GM18909 (cell line): ENCODE data around the gene CLPSL1.

Source experiments
- ATAC-seq: cut with Tn5 transposase; IDR thresholded peaks from one replicate; pipeline ENCODE4 v1.9.1; 2021; ENCODE audit warnings: mild to moderate bottlenecking; ENCODE audit not compliant: unreplicated experiment, poor library complexity

Gene CLPSL1

DNA sequence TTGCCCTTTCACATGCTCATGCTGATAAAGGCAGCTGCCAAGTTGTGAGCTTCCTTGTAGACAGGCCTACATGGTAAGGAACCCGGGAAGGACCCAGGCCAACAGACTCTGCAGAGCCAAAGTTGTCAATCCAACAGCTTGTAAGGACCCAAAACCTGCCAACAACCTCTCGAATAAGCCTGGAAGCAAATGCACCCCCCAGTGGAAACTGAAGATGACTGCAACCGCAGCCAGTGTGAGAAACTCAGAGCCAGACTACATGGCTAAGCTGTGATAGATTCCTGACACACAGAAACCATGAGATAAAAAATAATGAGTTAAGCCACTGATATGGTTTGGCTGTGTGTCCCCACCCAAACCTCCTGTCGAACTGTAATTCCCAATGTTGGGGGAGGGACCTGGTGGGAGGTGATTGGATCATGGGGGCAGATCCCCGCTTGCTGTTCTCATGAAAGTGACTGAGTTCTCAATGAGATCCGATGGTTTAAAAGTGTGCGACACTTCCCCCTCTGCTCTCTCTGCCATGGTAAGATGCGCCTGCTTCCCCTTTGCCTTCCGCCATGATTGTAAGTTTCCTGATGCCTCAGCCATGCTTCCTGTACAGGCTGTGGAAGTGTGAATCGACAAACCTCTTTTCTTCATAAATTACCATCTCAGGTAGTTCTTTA, 23.2 kb upstream of the CLPSL1 start:
- no peak for ATAC-seq

DNA sequence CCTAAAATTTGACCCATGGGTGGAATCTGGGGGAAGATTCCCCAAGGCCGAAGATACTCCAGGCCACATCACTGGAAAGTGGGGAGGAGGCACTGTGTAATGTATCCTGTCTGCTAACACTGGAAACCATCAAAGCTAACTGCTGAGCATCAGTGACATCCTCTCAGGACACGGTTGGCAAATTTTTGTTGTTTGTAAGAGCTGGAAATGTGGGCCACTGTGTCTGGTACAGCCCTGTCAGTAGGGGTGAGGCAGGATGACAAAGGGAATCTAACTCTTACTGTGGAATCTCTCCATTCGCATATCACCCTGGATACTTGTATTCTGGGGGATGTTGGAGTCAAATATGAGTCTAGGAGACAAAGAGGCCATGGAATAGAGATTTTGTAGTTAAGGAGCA, 21.4 kb upstream of the CLPSL1 start:
- ATAC-seq, result no peak

DNA sequence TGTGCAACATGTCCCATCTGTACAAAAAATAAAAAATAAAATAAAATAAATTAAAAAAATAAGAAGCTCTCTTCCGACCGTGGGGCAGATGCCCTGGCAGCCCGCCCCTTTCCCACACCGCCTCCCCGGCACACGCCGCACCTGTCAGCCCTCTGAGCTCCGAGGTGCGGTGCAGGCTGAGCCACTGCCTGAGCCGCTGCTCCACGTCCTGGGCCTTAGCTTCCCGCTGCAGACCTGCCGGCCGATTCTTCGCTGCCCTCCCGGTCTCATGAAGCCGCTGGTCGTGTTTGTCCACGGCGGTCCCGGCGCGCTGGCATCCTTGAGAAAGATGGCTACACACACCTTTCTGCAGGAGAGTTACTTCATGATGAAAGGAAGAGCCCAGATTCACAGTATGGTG, 15.1 kb upstream of the CLPSL1 start:
- ATAC-seq, result no peak

DNA sequence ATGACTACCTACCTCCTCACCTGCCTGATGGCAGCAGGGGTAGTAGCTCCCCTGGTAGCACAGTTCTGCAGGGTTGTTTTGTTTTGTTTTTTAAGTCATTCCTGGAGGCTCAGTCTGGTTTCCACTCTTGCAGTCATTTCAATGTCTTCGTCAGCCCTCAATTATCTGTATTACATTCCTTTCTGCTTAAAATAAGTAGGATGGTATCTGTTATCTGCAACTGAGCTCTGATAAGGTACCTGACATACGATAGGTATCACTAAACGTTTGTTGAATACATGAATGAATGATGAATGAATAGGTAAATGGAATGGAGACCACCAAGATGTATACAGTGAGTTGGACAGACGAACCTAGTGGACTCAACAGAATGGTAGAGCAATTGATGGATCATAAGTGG, 11.6 kb upstream of the CLPSL1 start:
- ATAC-seq, result no peak

DNA sequence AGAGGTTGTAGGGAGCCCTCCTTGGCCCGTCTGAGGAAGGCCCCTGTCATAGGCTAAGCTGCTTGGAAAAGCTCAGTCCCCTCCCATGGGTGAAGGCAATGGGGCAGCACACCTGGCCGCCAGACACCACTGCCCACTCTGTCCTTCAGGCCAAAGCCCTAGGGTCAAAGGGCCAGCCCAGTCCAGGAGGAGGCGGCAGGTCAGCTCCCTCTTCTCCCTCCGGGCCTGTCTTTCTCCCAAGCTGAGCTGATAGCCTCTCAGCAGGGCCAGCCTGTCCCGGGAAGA, 9.5 kb upstream of the CLPSL1 start:
- ATAC-seq, result no peak

DNA sequence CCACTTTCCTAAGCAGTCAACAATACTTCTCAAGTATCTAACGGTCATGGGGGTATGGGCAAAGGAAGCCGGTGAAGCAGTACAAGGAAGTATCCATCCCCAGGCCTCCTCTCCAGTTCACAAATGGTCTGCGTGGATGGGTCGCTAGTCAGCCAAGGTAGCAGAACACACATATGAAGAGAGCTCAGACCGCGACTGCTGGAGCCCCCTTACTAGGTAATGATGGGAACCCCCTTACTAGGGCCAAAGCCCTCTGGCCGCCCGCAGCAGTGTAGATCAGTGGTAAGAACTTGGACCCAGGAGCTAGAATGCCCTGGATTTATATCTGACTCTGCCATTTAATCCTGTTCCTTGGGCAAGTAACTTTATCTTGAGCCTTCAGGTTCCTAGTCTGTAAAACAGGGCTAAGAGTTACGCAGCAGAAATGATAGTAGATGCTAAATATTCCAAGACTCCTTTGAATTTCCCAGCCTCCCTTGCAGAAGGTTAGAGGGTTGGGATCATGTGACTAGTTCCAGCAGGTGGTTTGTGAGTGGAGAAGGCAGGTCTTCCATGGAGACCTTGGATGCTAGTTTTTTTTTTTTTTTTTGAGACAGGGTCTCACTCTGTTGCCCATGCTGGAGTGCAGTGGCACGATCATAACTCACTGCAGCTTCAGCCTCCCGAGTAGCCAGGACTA, 6.6 kb upstream of the CLPSL1 start:
- ATAC-seq, result no peak

DNA sequence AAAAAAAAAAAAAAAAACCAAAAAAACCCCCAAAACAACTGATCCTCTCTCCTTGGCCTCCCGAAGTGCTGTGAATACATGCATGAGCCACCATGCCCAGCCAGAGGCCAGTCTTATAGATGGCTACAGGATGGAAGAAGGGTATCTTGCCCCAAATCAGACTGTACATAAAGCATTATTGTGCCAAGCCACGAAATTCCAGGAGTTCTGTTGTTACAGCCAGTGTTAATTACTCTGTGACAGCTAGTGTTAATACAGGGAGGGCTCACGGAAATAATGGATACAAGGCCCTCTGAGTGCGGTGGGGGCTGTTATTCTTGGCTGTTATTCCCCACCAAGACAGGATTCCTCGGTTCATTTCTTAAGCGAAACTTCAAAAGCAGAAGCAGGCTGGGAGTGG, 5.8 kb upstream of the CLPSL1 start:
- no peak for ATAC-seq

DNA sequence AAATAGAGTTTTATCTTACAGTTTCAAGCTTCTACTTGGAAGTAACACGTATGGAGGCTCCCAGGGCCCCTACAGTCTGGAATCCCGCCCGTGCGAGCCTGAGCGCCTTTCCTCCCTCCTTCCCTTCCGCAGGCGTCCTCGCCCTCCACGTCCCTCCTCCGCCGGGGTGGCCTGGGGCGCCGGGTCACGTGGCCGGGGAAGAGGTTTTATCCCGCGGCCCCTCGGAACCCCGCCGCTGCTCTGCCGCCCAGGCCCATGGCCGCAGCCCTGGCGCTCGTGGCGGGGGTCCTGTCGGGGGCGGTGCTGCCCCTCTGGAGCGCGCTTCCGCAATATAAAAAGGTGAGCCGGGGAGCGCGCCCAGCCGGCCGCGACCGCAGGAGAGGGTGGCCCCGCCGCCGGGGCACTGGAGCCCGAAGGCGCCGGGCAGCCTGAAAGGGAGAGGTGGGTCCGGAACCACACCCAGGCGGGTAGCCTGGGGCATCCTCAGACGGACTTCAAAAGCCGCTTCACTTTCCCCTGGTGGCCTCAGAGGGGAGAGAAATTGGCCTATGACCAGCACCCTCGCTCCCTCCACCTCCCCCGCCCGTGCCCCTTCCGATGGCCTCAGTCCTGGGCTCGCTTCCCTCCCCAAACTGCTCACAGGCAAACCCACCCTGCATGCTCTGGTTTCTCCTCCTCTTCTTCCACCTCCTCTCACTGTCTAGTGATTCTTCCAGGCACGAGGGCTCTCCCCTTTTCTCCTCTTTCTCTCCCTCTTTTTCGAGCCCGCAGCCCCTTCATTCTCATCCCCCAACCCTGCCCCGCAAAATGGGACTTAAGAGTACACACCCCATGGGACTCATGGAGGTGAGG, 4.2 kb upstream of the CLPSL1 start, which contains the start of gene CLPSL2:
Gene CLPSL2, plus strand, starts transcription at position 235 of the 852 bp plus-strand sequence. Its CDS starts 21 bp downstream, at position 256.
- no peak for ATAC-seq

DNA sequence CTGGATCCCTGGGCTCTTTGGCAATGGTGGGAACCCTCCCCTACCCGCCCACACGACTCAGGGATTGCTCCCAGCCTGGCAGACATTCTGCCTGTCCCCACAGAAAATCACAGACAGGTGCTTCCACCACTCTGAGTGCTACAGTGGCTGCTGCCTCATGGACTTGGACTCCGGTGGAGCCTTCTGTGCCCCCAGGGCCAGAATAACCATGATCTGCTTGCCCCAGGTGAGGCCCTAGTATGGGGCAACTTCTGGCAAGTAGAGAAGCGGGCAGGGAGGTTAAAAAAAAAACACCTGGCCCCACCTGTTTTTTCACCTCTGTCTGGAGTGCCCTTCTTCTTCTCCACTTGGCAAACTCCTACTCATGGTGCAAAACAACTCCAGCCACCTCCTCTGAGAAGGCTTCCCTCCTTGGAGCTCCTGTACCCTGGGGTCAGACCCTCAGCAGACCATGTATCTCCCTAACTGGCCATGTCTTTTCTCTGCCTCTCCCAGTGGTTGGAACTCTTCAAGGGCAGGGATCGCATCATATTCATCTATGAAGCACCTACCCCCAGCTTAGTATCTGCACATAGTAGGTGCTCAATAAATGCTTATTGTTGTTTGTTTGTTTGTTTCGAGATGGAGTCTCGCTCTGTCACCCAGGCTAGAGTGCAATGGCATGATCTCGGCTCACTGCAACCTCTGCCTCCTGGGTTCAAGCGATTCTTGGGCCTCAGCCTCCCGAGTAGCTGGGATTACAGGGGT, 3.3 kb upstream of the CLPSL1 start:
- ATAC-seq, result no peak

DNA sequence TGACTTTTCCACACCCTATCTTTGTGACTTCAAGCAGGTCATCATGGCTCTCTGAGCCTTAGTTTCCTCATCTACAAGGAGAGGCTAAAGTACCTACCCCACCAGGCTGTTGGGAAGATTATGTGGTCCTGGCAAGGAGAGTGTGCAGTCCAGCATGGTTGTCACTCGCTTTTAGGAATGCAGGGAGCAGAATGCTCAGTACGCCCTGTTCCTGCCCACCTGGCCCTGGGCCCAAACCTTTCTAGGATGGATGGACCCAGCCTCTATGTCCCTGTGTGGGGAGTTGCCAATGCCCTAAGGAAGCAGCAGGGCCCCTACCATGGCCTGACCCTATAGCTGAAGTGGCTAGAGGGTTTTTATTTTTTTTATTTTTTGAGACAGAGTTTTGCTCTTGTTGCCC, 2.4 kb upstream of the CLPSL1 start:
- no peak for ATAC-seq

DNA sequence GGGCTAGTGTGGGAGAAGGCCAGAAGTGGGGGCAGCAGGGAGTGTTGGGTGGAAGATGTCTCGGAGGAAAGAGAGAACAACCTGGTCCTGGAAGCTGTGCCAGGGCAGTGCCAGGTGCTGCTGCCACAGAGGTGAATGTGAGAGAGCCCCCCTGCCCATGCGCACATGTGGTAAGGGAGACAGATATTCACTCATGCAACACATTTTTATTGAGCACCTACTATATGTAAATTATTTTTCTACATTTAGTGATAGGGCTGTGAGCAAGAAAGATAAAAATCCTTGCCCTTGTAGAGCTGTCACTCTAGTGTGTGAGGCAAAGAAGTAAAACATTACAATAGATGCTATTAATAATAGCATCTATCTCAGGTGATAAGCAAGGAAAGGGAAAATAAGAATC, 471 bp downstream of the CLPSL1 start:
- ATAC-seq, result no peak

DNA sequence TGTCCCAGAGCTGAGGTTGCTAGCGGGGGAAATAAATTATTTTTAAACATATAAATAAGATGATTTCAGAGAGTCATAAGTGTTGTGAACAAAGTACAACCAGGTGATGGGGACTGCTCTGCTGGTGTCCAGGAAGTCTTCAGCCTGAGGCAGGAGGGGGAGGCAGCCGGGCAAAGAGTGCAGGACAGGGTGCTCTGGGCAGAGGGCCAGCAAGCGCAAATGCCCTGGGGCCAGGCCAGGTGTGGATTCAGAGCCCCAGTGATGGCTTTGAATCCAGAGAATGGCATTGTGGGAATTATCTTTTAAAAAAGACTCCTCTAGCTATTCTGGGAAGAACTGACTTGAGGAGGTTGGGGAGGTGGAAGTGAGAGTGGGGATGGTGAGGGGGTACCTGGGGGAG, 1.6 kb downstream of the CLPSL1 start:
- ATAC-seq, result no peak

DNA sequence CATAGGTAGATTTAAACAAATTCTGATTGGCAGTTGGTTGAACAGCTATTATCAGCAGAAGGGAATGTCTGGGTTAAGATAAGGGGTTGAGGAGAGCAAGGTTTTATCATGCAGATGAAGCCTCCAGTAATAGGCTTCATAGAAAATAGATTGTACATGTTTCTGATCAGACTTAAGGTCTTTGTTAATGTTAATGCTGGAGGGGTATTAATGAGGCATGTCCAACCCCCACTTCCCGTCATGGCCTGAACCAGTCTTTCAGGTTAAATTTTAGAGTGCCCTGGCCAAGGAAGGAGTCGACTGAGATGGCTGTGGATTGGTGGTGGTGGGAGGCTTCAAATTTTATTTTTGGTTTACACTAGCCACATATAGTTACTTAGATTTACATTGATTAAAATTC, 3.4 kb downstream of the CLPSL1 start:
- no peak for ATAC-seq

DNA sequence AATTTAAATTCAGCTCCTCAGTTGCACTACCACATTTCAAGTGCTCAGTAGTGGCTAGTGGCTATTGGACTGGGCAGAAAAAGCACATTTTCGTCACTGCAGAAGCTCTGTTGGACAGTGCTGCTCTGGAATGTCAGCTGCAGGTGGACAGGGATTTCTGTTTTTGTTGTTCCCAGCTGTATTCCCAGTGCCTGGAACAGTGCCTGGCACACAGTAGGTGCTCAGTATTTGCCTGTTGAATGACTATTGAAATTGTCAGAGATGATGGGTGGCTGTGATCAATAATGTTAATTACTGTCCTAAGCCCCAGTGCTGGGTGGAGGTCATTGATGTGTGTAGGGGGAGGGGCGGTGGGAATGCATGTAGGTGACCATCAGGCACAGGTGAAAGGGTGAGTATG, 5.5 kb downstream of the CLPSL1 start:
- no peak for ATAC-seq

DNA sequence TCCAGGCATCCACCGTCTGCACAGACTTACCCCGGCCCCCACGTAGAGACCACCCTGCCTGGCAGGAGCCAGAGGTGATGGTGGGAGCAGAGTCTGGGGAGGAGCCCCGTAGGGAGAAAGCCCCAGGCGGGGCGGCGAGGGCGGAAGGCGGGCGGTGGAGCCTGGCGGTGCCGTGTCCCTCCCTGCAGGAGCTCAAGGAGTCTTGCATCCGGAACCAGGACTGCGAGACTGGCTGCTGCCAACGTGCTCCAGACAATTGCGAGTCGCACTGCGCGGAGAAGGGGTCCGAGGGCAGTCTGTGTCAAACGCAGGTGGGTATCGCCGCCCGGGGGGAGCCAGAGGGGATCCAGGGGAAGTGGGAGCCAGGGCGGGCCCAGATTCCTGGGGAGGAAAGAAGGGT, 6.0 kb downstream of the CLPSL1 start:
- ATAC-seq, result no peak

DNA sequence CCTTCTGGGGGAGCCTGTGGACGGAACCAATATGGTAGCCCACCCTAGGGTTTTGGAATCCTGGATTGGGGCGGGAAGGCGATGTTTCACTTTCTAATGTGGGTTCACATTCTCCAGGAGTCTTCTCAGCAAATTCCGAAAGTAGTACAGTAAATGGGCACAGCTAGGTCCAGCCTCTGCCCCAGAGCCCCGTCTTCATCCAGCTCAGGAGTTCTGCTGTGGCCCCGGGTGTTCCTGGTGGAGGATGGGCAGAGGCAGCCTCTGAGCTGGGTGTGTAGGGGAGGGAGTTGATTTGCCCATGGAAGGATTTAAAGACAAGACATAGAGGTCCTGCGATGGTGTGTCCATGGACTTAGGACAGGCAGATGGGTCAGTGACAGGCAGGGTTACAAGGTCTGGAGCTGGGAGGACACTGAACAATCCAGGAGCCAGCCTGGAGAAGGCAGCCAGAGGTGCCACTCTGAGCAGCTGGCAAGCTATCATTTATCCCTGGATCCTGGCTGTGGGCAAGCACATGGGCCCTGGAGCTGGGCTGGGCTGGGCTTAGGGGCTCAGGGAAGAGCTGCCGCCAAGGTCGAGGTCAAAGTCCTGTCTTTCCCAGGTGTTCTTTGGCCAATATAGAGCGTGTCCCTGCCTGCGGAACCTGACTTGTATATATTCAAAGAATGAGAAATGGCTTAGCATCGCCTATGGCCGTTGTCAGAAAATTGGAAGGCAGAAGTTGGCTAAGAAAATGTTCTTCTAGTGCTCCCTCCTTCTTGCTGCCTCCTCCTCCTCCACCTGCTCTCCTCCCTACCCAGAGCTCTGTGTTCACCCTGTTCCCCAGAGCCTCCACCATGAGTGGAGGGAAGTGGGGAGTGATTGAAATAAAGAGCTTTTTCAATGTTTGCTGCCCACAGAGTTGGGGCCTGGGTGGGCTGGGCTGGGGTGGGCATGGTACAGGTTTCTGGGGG, 6.7 kb downstream of the CLPSL1 start:
- ATAC-seq, result no peak

DNA sequence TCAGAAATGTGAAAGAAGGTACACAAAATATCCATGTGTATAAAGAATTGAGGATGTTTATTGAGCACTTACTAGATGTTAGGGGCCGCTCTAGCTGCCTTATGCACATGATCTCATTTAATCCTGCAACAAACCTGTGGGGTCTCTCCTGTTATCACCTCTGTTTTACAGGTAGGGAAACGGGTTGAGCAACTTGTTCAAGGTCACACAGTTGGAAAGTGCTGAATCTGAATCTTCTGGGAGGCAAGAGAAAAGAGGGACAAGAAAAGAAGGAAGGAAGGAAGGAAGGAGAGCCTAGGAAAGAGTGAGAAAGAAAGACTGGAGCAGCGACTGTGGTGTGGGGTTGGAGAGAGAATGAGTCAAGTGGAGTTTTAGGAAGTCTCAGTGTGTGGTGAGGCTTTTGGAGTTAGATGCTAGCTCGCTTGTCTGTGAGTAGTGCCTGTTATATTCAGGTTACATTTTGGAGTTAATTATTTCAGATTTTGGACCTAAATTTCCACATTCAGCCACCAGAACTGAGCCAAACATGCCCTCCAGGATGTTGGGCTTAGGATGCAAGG, 7.7 kb downstream of the CLPSL1 start:
- ATAC-seq, result no peak

DNA sequence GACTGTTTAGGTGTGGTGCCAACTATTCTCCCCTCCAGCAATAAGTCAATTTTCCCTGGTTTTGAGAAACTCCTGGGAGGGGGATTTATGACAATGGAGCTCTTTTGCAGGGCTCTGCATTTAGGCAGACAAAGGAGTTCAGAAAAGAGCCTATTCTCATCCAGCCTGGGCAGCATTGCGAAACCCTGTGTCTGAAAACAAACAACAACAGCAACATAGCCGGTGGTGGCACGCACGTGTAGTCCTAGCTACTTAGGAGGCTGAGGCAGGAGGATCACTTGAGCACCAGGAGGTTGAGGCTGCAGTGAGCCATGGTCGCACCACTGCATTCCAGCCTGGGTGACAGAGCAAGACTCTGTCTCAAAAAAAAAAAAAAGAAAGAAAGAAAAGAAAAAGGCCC, 9.9 kb downstream of the CLPSL1 start:
- ATAC-seq, result no peak
